ENCODE data around the gene AFP. TPM values are rescaled to one million over a fixed set of nuclear protein-coding genes. Genes with fewer than 3 reads are reported as not detected.

AFP gene
- total RNA-seq, 4 donors from 2014 or later = not detected

GRCh38 chr4:73433140-73433539, 2.9 kb upstream of the AFP start:
- Histone ChIP-seq H3K27ac (no peak overlapping the region), H3K27me3 (no peaks in the 10 kb centered on the region), H3K4me3 (no peak overlapping the region), H3K4me1 (no peaks in the 10 kb centered on the region), H3K36me3 (no peaks in the 10 kb centered on the region), H3K9me3 (no peaks in the 10 kb centered on the region)
- DNase-seq (ENCODE audit: low spot score in 2 of 2) = no peak
- TF ChIP-seq CTCF (IDR thresholded peaks at IDR 0.05) = no peak
- no peak for TF ChIP-seq EP300 (IDR thresholded peaks at IDR 0.05)
- TF ChIP-seq POLR2A (IDR thresholded peaks at IDR 0.05) = no peak
- 78 to 81% methylated on average over 2 of the region's 2 CpGs for WGBS, 2 donors

DNA sequence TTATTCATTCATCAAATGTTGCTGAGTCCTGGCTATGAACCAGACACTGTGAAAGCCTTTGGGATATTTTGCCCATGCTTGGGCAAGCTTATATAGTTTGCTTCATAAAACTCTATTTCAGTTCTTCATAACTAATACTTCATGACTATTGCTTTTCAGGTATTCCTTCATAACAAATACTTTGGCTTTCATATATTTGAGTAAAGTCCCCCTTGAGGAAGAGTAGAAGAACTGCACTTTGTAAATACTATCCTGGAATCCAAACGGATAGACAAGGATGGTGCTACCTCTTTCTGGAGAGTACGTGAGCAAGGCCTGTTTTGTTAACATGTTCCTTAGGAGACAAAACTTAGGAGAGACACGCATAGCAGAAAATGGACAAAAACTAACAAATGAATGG, 1.7 kb upstream of the AFP start:
- Histone ChIP-seq H3K4me3 (no peak overlapping the region), H3K36me3 (no peaks in the 10 kb centered on the region), H3K27ac (no peak overlapping the region), H3K27me3 (no peaks in the 10 kb centered on the region), H3K4me1 (no peaks in the 10 kb centered on the region), H3K9me3 (no peaks in the 10 kb centered on the region)
- DNase-seq (ENCODE audit: low spot score in 2 of 2) = no peak
- no peak for TF ChIP-seq EP300 (IDR thresholded peaks at IDR 0.05)
- peak in 3 of 5 experiments; percentile 9 to 35 (median 22) for TF ChIP-seq CTCF (IDR thresholded peaks at IDR 0.05)
- WGBS, 2 donors = 49 to 54% methylated on average over 3 of the region's 3 CpGs

- no peak for DNase-seq (ENCODE audit: low spot score in 2 of 2)
- no peaks in the 10 kb centered on the region for H3K27me3 ChIP-seq
- no peaks in the 10 kb centered on the region for H3K9me3 ChIP-seq
- TF ChIP-seq POLR2A (IDR thresholded peaks at IDR 0.05) = no peak
- TF ChIP-seq CTCF (IDR thresholded peaks at IDR 0.05) = no peak
- no peak for TF ChIP-seq EP300 (IDR thresholded peaks at IDR 0.05)
- WGBS, 2 donors = 55 to 57% methylated on average over 3 of the region's 3 CpGs
- no peaks in the 10 kb centered on the region for H3K36me3 ChIP-seq
- H3K27ac ChIP-seq = no peak overlapping the region
- no peaks in the 10 kb centered on the region for H3K4me1 ChIP-seq
- no peak overlapping the region for H3K4me3 ChIP-seq
These were observed 895 bp downstream of the AFP start for GRCh38 chr4:73436674-73437557.

DNA sequence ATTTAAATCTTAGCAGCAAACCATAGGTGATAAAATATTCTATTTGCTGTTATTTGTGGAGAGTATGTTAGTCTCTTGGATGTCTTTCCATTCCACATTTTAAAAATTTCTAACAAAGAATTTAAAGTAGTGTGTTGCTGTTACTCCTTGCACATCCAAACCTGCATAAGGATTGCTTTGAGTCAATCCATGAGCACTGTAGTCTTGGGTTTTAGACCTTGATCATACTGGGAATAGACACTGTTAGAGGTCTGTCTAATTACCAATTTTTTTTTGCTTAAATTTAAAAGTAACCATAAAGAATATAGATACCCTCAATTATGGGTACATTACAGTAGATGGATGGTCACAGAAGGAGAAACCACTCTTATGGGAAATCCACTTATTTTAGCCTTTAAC, 1.5 kb downstream of the AFP start:
- H3K4me3 ChIP-seq = no peak overlapping the region
- H3K36me3 ChIP-seq = no peaks in the 10 kb centered on the region
- TF ChIP-seq EP300 (IDR thresholded peaks at IDR 0.05) = no peak
- TF ChIP-seq CTCF (IDR thresholded peaks at IDR 0.05) = no peak
- no peak for TF ChIP-seq POLR2A (IDR thresholded peaks at IDR 0.05)
- H3K9me3 ChIP-seq = no peaks in the 10 kb centered on the region
- no peak for DNase-seq (ENCODE audit: low spot score in 2 of 2)
- H3K27ac ChIP-seq = no peak overlapping the region
- H3K27me3 ChIP-seq = no peaks in the 10 kb centered on the region
- H3K4me1 ChIP-seq = no peaks in the 10 kb centered on the region

- 83 to 86% methylated on average over 1 of the region's 1 CpG for WGBS, 2 donors
- no peaks in the 10 kb centered on the region for H3K9me3 ChIP-seq
- H3K4me3 ChIP-seq = no peak overlapping the region
- no peak overlapping the region for H3K27ac ChIP-seq
- no peaks in the 10 kb centered on the region for H3K27me3 ChIP-seq
- no peak for DNase-seq (ENCODE audit: low spot score in 2 of 2)
- H3K4me1 ChIP-seq = no peaks in the 10 kb centered on the region
- no peaks in the 10 kb centered on the region for H3K36me3 ChIP-seq
- TF ChIP-seq EP300 (IDR thresholded peaks at IDR 0.05) (no peak), CTCF (IDR thresholded peaks at IDR 0.05) (no peak), POLR2A (IDR thresholded peaks at IDR 0.05) (no peak)
These were observed 2.0 kb downstream of the AFP start for GRCh38 chr4:73438048-73438447.
